HepG2 (cell line): ENCODE measurements around the gene PTPMT1. TPM values are rescaled to one million over a fixed set of nuclear protein-coding genes. Genes with fewer than 3 reads are reported as not detected.

ENCODE experiments used
- CEBPZ ChIP-seq: IDR thresholded peaks from 2 replicates; pipeline ENCODE4 v1.6.1; 2012; ENCODE audit warnings: low read length, improper control_type of control experiment
- KDM2A ChIP-seq: sonication (generic); formaldehyde crosslinking; IDR thresholded peaks from 2 replicates; pipeline ENCODE4 v1.4.0; 2020; ENCODE audit warnings: low read depth, missing genetic modification reagents, borderline replicate concordance
- MIER3 ChIP-seq: IDR thresholded peaks from 2 replicates; pipeline ENCODE4 v1.6.1; 2016; ENCODE audit warnings: missing compliant biosample characterization, borderline replicate concordance
- MXI1 ChIP-seq: IDR thresholded peaks from 3 replicates; pipeline ENCODE4 v1.6.1; 2012; ENCODE audit warnings: low read depth, low read length, inconsistent platforms, borderline replicate concordance
- PHF20 ChIP-seq: sonication (generic); formaldehyde crosslinking; IDR thresholded peaks from 2 replicates; pipeline ENCODE4 v1.5.0; 2020; ENCODE audit warnings: mild to moderate bottlenecking, missing genetic modification reagents
- POLR2G ChIP-seq: fragments of 200-400 bp; formaldehyde crosslinking; IDR thresholded peaks from 2 replicates; pipeline ENCODE4 v1.6.1; 2018; ENCODE audit warnings: mild to moderate bottlenecking, low read depth, low read length, moderate library complexity
- RFXAP ChIP-seq: sonication (generic); formaldehyde crosslinking; IDR thresholded peaks from 2 replicates; pipeline ENCODE4 v1.4.0; 2020; ENCODE audit warnings: missing genetic modification reagents, borderline replicate concordance
- RNF219 ChIP-seq: sonication (generic); formaldehyde crosslinking; IDR thresholded peaks from 2 replicates; pipeline ENCODE4 v1.5.0; 2020; ENCODE audit warnings: mild to moderate bottlenecking, missing genetic modification reagents
- SRF ChIP-seq: IDR thresholded peaks from 2 replicates; pipeline ENCODE4 v1.6.1; 2011; ENCODE audit warnings: mild to moderate bottlenecking, low read depth, low read length, moderate library complexity
- ZFY ChIP-seq: sonication (generic); formaldehyde crosslinking; IDR thresholded peaks from 2 replicates; pipeline ENCODE4 v1.4.0; 2020; ENCODE audit warnings: missing genetic modification reagents
- ZFYVE20 ChIP-seq: sonication (generic); formaldehyde crosslinking; IDR thresholded peaks from 2 replicates; pipeline ENCODE4 v1.8.0; 2023; ENCODE audit warnings: low read depth, mild to moderate bottlenecking, moderate library complexity, missing genetic modification reagents, borderline replicate concordance
- ZIK1 ChIP-seq: sonication (generic); formaldehyde crosslinking; IDR thresholded peaks from 2 replicates; pipeline ENCODE4 v1.5.0; 2020; ENCODE audit warnings: mild to moderate bottlenecking, low read depth, missing genetic modification reagents, borderline replicate concordance
- ZNF205 ChIP-seq: IDR thresholded peaks from 2 replicates; pipeline ENCODE4 v1.6.1; 2018; ENCODE audit warnings: missing biosample characterization, missing genetic modification reagents
- polyA plus RNA-seq, 8 experiments: library from polyadenylated mRNA; depleted of rRNA in 3 of 8; stranded (reverse) in 7 of 8; unstranded in 1 of 8; fragments of >200 nt; fragmentation: Illumina TruSeq in 4 of 8; extraction: Trizol in 4 of 8; gene quantifications; 2 replicates each; pipeline versions ENCODE4 v1.2.1 to v1.2.3, GENCODE V29; 2011 to 2016; ENCODE audit warnings: low read depth in 4 of 8, missing spikeins in 1 of 8, mixed read lengths in 1 of 8; ENCODE audit not compliant: insufficient read depth in 1 of 8
- total RNA-seq, 5 experiments: library from RNA; depleted of rRNA; stranded (reverse); fragments of >200 nt; fragmentation: Illumina TruSeq; extraction: Trizol; gene quantifications; 2 replicates each; pipeline ENCODE4 v1.2.3, GENCODE V29; 2016; ENCODE audit warnings: low read depth in 1 of 5
- TF ChIP-seq, protein P1 (sequence below): fragments of 450-650 bp; IDR thresholded peaks from 2 replicates; pipeline ENCODE4 v1.6.1; 2017; ENCODE audit warnings: mild to moderate bottlenecking
- TF ChIP-seq, protein P2 (sequence below): sonication (generic); formaldehyde crosslinking; IDR thresholded peaks from 2 replicates; pipeline ENCODE4 v1.4.0; 2020; ENCODE audit warnings: missing genetic modification reagents

PTPMT1 gene
- total and polyA plus RNA-seq, 2 of the 13 experiments (the other 11 are each of a cell fraction or from before 2014, with no cell fraction given): 55.6 to 129 TPM

DNA sequence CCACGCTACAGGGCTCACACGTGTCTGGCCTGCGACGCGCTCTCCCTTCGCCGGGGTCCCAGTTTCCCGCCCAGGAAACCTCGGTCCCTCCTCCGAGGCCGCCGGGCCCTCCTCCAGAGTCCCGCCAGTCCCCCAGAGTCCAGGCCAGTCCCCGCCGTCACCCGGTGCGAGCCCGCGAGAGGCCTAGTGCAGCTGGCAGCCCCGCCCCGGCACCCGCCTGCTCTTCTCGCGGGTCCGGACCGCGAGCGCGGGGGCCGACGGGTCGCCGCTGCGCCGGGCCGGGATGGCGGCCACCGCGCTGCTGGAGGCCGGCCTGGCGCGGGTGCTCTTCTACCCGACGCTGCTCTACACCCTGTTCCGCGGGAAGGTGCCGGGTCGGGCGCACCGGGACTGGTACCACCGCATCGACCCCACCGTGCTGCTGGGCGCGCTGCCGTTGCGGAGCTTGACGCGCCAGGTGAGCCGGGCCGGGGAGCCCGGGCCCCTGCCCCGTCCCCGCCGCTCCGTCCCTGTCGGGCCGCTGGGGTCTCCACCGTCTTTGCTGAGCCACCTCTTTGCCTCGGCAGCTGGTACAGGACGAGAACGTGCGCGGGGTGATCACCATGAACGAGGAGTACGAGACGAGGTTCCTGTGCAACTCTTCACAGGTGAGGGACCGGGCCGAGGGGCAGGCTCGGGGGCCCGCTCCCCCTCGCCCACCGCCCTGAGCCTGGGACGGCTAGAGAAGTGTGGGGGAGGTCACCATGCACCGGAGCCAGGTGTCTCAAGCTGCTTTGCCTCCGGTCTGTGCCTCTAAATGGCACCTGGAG lies at the start of gene PTPMT1 (continued):
- TF ChIP-seq CEBPZ (no peak), POLR2G (peak; percentile 89), RNF219 (CRISPR knock-in tag) (no peak; the same call in 1 of the 2 replicates), MXI1 (peak; percentile 49; the same call in 1 of the 3 replicates), ZFY (CRISPR knock-in tag) (peak; percentile 98), PHF20 (CRISPR knock-in tag) (peak; percentile 56; the same call in 1 of the 2 replicates), MIER3 (CRISPR knock-in tag) (no peak), SRF (no peak), RFXAP (CRISPR knock-in tag) (peak; percentile 14; the same call in 1 of the 2 replicates), ZNF205 (peak; percentile 50; the same call in 1 of the 2 replicates), KDM2A (CRISPR knock-in tag) (no peak; the same call in 1 of the 2 replicates), ZFYVE20 (CRISPR knock-in tag) (0 out of 2 replicates have a peak, but pooled peaks have one; percentile 71), ZIK1 (CRISPR knock-in tag) (0 out of 2 replicates have a peak, but pooled peaks have one; percentile 31)
- TF ChIP-seq, protein P1, sequence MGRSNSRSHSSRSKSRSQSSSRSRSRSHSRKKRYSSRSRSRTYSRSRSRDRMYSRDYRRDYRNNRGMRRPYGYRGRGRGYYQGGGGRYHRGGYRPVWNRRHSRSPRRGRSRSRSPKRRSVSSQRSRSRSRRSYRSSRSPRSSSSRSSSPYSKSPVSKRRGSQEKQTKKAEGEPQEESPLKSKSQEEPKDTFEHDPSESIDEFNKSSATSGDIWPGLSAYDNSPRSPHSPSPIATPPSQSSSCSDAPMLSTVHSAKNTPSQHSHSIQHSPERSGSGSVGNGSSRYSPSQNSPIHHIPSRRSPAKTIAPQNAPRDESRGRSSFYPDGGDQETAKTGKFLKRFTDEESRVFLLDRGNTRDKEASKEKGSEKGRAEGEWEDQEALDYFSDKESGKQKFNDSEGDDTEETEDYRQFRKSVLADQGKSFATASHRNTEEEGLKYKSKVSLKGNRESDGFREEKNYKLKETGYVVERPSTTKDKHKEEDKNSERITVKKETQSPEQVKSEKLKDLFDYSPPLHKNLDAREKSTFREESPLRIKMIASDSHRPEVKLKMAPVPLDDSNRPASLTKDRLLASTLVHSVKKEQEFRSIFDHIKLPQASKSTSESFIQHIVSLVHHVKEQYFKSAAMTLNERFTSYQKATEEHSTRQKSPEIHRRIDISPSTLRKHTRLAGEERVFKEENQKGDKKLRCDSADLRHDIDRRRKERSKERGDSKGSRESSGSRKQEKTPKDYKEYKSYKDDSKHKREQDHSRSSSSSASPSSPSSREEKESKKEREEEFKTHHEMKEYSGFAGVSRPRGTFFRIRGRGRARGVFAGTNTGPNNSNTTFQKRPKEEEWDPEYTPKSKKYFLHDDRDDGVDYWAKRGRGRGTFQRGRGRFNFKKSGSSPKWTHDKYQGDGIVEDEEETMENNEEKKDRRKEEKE: no peak
- TF ChIP-seq, protein P2, sequence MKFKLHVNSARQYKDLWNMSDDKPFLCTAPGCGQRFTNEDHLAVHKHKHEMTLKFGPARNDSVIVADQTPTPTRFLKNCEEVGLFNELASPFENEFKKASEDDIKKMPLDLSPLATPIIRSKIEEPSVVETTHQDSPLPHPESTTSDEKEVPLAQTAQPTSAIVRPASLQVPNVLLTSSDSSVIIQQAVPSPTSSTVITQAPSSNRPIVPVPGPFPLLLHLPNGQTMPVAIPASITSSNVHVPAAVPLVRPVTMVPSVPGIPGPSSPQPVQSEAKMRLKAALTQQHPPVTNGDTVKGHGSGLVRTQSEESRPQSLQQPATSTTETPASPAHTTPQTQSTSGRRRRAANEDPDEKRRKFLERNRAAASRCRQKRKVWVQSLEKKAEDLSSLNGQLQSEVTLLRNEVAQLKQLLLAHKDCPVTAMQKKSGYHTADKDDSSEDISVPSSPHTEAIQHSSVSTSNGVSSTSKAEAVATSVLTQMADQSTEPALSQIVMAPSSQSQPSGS (CRISPR knock-in tag): 0 out of 2 replicates have a peak, but pooled peaks have one; percentile 31
